ENCODE data around the gene FANCL.
"Not testable (repeated sequence)": the region's sequence is repeated elsewhere in the genome, so short reads cannot be mapped to it uniquely, and the experiment has no call there.

The FANCL gene

GRCh38 chr2:58204195-58204959 lies 36.7 kb downstream of the FANCL start:
- FAIRE-seq = no peak

GRCh38 chr2:58203018-58203417 lies 38.1 kb downstream of the FANCL start:
- FAIRE-seq = peak; percentile 47

GRCh38 chr2:58202404-58202803 lies 38.7 kb downstream of the FANCL start:
- no peak for FAIRE-seq

GRCh38 chr2:58197894-58198293 lies 43.2 kb downstream of the FANCL start:
- FAIRE-seq = no peak

- no peak for FAIRE-seq
Observed at GRCh38 chr2:58195662-58196061, 45.5 kb downstream of the FANCL start.

- FAIRE-seq = no peak
Observed at GRCh38 chr2:58194458-58194857, 46.7 kb downstream of the FANCL start.

GRCh38 chr2:58187022-58187421 lies 54.1 kb downstream of the FANCL start:
- not testable (repeated sequence) for FAIRE-seq

GRCh38 chr2:58186501-58186900 lies 54.6 kb downstream of the FANCL start:
- FAIRE-seq = no peak

- peak; percentile 25 for FAIRE-seq
Observed at GRCh38 chr2:58182527-58182926, 58.6 kb downstream of the FANCL start.

- FAIRE-seq = no peak
Observed at GRCh38 chr2:58180635-58181034, 60.5 kb downstream of the FANCL start.

GRCh38 chr2:58180175-58180574 lies 61.0 kb downstream of the FANCL start:
- FAIRE-seq = not testable (repeated sequence)

- FAIRE-seq = not testable (repeated sequence)
Observed at GRCh38 chr2:58177187-58177586, 63.9 kb downstream of the FANCL start.

GRCh38 chr2:58171831-58172230 lies 69.3 kb downstream of the FANCL start:
- FAIRE-seq = not testable (repeated sequence)

GRCh38 chr2:58170334-58170933 lies 70.7 kb downstream of the FANCL start:
- not testable (repeated sequence) for FAIRE-seq

- not testable (repeated sequence) for FAIRE-seq
Observed at GRCh38 chr2:58169845-58170244, 71.3 kb downstream of the FANCL start.

GRCh38 chr2:58168130-58168529 lies 73.0 kb downstream of the FANCL start:
- not testable (repeated sequence) for FAIRE-seq

GRCh38 chr2:58163913-58164312 lies 77.2 kb downstream of the FANCL start:
- no peak for FAIRE-seq

- no peak for FAIRE-seq
Observed at GRCh38 chr2:58158481-58158880, 82.6 kb downstream of the FANCL start.

- FAIRE-seq = no peak
Observed at GRCh38 chr2:58157754-58158153, 83.4 kb downstream of the FANCL start.

GRCh38 chr2:58156780-58157179 lies 84.3 kb downstream of the FANCL start:
- FAIRE-seq = no peak

- FAIRE-seq = no peak
Observed at GRCh38 chr2:58155160-58155778, 85.9 kb downstream of the FANCL start.

GRCh38 chr2:58146707-58147106 lies 94.4 kb downstream of the FANCL start:
- no peak for FAIRE-seq

- not testable (repeated sequence) for FAIRE-seq
Observed at GRCh38 chr2:58145769-58146168, 95.4 kb downstream of the FANCL start.

GRCh38 chr2:58140508-58141072 lies 100.5 kb downstream of the FANCL start:
- FAIRE-seq = no peak

Measured in G401.6 (cell line).